Adrenal gland (tissue), 5 donors: ENCODE measurements around the gene UBAP2L.
"Not testable (repeated sequence)": the region's sequence is repeated elsewhere in the genome, so short reads cannot be mapped to it uniquely, and the experiment has no call there.

Source experiments
- POLR2A ChIP-seq, 2 donors: fragments of 450-650 bp; IDR thresholded peaks; one replicate each; pipeline ENCODE4 v1.6.1; 2017; ENCODE audit warnings: antibody characterized with exemption in 2 of 2, mild to moderate bottlenecking in 2 of 2, moderate library complexity in 1 of 2
- TF ChIP-seq, protein P1 (sequence below), 6 experiments: fragments of 450-650 bp in 4 of 6; fragments of 200-600 bp in 2 of 6; sonication (generic) in 1 of 6; IDR thresholded peaks; 1 replicate in 5 of 6; 2 replicates in 1 of 6; pipeline versions ENCODE4 v1.5.1 to v1.8.0; 2016 to 2021; ENCODE audit warnings: antibody characterized with exemption in 6 of 6, mild to moderate bottlenecking in 2 of 6, moderate library complexity in 1 of 6
- donor health status: DM: no; HTN: no; CAD: no.

GRCh38 chr1:154312229-154313065 is 91.7 kb downstream of the UBAP2L start:
- TF ChIP-seq, protein P1, sequence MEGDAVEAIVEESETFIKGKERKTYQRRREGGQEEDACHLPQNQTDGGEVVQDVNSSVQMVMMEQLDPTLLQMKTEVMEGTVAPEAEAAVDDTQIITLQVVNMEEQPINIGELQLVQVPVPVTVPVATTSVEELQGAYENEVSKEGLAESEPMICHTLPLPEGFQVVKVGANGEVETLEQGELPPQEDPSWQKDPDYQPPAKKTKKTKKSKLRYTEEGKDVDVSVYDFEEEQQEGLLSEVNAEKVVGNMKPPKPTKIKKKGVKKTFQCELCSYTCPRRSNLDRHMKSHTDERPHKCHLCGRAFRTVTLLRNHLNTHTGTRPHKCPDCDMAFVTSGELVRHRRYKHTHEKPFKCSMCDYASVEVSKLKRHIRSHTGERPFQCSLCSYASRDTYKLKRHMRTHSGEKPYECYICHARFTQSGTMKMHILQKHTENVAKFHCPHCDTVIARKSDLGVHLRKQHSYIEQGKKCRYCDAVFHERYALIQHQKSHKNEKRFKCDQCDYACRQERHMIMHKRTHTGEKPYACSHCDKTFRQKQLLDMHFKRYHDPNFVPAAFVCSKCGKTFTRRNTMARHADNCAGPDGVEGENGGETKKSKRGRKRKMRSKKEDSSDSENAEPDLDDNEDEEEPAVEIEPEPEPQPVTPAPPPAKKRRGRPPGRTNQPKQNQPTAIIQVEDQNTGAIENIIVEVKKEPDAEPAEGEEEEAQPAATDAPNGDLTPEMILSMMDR (IDR thresholded peaks at IDR 0.05) = not testable (repeated sequence)
- not testable (repeated sequence) for TF ChIP-seq POLR2A (IDR thresholded peaks at IDR 0.05)
